Uterus (tissue), 2 donors: Measurements from ENCODE around the gene MSL1.

Source experiments
- CTCF ChIP-seq, 4 experiments: fragments of 200-600 bp in 2 of 4; fragments of 450-650 bp in 2 of 4; sonication (generic) in 2 of 4; IDR thresholded peaks; one replicate each; pipeline ENCODE4 v1.5.1; 2016 to 2019; ENCODE audit warnings: antibody characterized with exemption in 4 of 4, mild to moderate bottlenecking in 2 of 4, moderate library complexity in 1 of 4
- POLR2A ChIP-seq, 2 donors: fragments of 450-650 bp; IDR thresholded peaks; one replicate each; pipeline ENCODE4 v1.6.1; 2016; ENCODE audit warnings: antibody characterized with exemption in 2 of 2, mild to moderate bottlenecking in 1 of 2, moderate library complexity in 1 of 2

- TF ChIP-seq POLR2A (IDR thresholded peaks at IDR 0.05), result no peak
- TF ChIP-seq CTCF (IDR thresholded peaks at IDR 0.05), result no peak
Measured at GRCh38 chr17:40134184-40134583, 12.4 kb downstream of the MSL1 start.
